Nephron (organoid): Measurements from ENCODE around the gene GSTM3.

Experiments used
- H3K27ac Mint-ChIP-seq, 3 experiments: 2 replicates each; pipeline ENCODE4 v1.8.0; 2020; ENCODE audit warnings: mixed read lengths in 3 of 3, mild to moderate bottlenecking in 2 of 3, moderate library complexity in 1 of 3
- H3K27me3 Mint-ChIP-seq: 2 replicates; pipeline ENCODE4 v1.8.0; 2021; ENCODE audit warnings: low read depth, mild to moderate bottlenecking, moderate library complexity, mixed read lengths
- H3K36me3 Mint-ChIP-seq: 2 replicates; pipeline ENCODE4 v1.8.0; 2020; ENCODE audit warnings: low read depth, mixed read lengths
- H3K4me1 Mint-ChIP-seq: 2 replicates; pipeline ENCODE4 v1.8.0; 2020; ENCODE audit warnings: mixed read lengths
- H3K4me3 Mint-ChIP-seq, 3 experiments: 2 replicates each; pipeline ENCODE4 v1.8.0; 2020; ENCODE audit warnings: mild to moderate bottlenecking in 3 of 3, mixed read lengths in 3 of 3, moderate library complexity in 2 of 3
- H3K9me3 Mint-ChIP-seq: 2 replicates; pipeline ENCODE4 v1.8.0; 2020; ENCODE audit warnings: mixed read lengths
- TF ChIP-seq, protein P1 (sequence below), 3 experiments: fragments of 200-600 bp; sonication (generic); IDR thresholded peaks; one replicate each; pipeline ENCODE4 v1.5.0; 2021; ENCODE audit warnings: antibody characterized with exemption in 3 of 3; ENCODE audit not compliant: unreplicated experiment in 3 of 3

Gene GSTM3

GRCh38 chr1:109787211-109787844 lies 46.5 kb upstream of the GSTM3 start:
- peaks cover 5% of the 10 kb centered on the region for H3K27me3 Mint-ChIP-seq
- H3K4me3 Mint-ChIP-seq = no peak overlapping the region
- H3K9me3 Mint-ChIP-seq = no peaks in the 10 kb centered on the region
- H3K36me3 Mint-ChIP-seq = no peaks in the 10 kb centered on the region
- peaks cover 64% of the 10 kb centered on the region for H3K4me1 Mint-ChIP-seq
- H3K27ac Mint-ChIP-seq = peak overlapping the region in 2 of 3 experiments; percentile 52 to 76
- TF ChIP-seq, protein P1, sequence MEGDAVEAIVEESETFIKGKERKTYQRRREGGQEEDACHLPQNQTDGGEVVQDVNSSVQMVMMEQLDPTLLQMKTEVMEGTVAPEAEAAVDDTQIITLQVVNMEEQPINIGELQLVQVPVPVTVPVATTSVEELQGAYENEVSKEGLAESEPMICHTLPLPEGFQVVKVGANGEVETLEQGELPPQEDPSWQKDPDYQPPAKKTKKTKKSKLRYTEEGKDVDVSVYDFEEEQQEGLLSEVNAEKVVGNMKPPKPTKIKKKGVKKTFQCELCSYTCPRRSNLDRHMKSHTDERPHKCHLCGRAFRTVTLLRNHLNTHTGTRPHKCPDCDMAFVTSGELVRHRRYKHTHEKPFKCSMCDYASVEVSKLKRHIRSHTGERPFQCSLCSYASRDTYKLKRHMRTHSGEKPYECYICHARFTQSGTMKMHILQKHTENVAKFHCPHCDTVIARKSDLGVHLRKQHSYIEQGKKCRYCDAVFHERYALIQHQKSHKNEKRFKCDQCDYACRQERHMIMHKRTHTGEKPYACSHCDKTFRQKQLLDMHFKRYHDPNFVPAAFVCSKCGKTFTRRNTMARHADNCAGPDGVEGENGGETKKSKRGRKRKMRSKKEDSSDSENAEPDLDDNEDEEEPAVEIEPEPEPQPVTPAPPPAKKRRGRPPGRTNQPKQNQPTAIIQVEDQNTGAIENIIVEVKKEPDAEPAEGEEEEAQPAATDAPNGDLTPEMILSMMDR (IDR thresholded peaks at IDR 0.05; ENCODE audit: unreplicated experiment in 3 of 3) = no peak

GRCh38 chr1:109786531-109787021 lies 45.7 kb upstream of the GSTM3 start:
- no peaks in the 10 kb centered on the region for H3K36me3 Mint-ChIP-seq
- H3K4me1 Mint-ChIP-seq = peaks cover 64% of the 10 kb centered on the region

GRCh38 chr1:109786112-109786480 lies 45.3 kb upstream of the GSTM3 start:
- TF ChIP-seq, protein P1 (IDR thresholded peaks at IDR 0.05; ENCODE audit: unreplicated experiment in 3 of 3) = no peak
- peaks cover 61% of the 10 kb centered on the region for H3K4me1 Mint-ChIP-seq
- peak overlapping the region; percentile 39 to 76 (median 52) for H3K27ac Mint-ChIP-seq
- no peaks in the 10 kb centered on the region for H3K9me3 Mint-ChIP-seq
- H3K36me3 Mint-ChIP-seq = no peaks in the 10 kb centered on the region
- H3K4me3 Mint-ChIP-seq = no peak overlapping the region
- peaks cover 5% of the 10 kb centered on the region for H3K27me3 Mint-ChIP-seq

More at GRCh38 chr1:109786531-109787021, 45.7 kb upstream of the GSTM3 start:
- peak overlapping the region; percentile 39 to 76 (median 52) for H3K27ac Mint-ChIP-seq
- TF ChIP-seq, protein P1 (IDR thresholded peaks at IDR 0.05; ENCODE audit: unreplicated experiment in 3 of 3) = no peak
- H3K4me3 Mint-ChIP-seq = no peak overlapping the region
- no peaks in the 10 kb centered on the region for H3K9me3 Mint-ChIP-seq
- H3K27me3 Mint-ChIP-seq = peaks cover 5% of the 10 kb centered on the region

- no peak overlapping the region for H3K4me3 Mint-ChIP-seq
- H3K9me3 Mint-ChIP-seq = peaks cover 2% of the 10 kb centered on the region
- H3K4me1 Mint-ChIP-seq = peaks cover 61% of the 10 kb centered on the region
- H3K36me3 Mint-ChIP-seq = no peaks in the 10 kb centered on the region
- H3K27ac Mint-ChIP-seq = peak overlapping the region in 2 of 3 experiments; percentile 52 to 76
- peaks cover 5% of the 10 kb centered on the region for H3K27me3 Mint-ChIP-seq
- TF ChIP-seq, protein P1 (IDR thresholded peaks at IDR 0.05; ENCODE audit: unreplicated experiment in 3 of 3) = no peak
Measured at GRCh38 chr1:109785446-109786111, 44.7 kb upstream of the GSTM3 start.

DNA sequence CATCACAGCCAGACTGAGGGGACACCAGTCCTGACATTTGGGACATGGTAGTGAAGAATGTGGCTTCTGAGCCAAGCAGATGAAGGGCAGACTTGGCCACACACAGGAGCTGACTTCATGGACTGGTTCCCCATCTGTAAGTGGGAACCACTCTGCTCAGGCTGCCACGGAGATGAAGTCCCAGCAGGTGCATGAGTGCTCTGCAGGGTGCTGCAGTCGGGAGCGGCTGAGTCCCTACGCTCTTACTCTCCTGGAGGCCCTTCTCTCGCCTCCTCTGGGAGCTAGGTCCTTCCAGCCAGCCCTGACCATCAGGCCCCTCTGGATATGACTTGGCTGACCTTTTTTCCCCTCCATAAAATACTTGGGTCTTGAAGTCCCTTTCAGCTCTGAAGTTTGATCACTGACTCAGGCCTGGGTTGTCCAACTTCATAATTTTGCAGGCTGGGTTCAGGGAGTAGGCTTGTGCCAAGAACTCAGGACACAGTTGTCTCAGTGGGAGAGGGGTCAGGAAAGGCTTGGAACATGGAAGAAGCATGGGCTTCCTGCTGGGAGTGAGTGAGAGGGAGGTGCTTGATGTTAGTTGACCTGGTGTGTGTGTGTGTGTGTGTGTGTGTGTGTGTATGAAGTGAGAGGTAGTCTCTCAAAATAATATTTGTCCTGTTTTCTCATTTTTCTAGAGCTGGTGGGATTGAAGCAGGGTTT lies 43.9 kb upstream of the GSTM3 start:
- H3K9me3 Mint-ChIP-seq = peaks cover 2% of the 10 kb centered on the region
- no peaks in the 10 kb centered on the region for H3K36me3 Mint-ChIP-seq
- peaks cover 5% of the 10 kb centered on the region for H3K27me3 Mint-ChIP-seq
- no peak overlapping the region for H3K4me3 Mint-ChIP-seq
- H3K4me1 Mint-ChIP-seq = peaks cover 61% of the 10 kb centered on the region
- TF ChIP-seq, protein P1 (IDR thresholded peaks at IDR 0.05; ENCODE audit: unreplicated experiment in 3 of 3) = no peak
- H3K27ac Mint-ChIP-seq = peak overlapping the region; percentile 67 to 88 (median 71)
